Thymus (tissue), 11 donors: ENCODE measurements around the gene AFTPH. TPM values are rescaled to one million over a fixed set of nuclear protein-coding genes. Genes with fewer than 3 reads are reported as not detected.

Source experiments
- DNase-seq, 9 donors: peaks; one replicate each; pipeline ENCODE4 v3.0.0-alpha.2; 2013; ENCODE audit warnings: low spot score in 9 of 9, low read depth in 6 of 9, missing footprints in 1 of 9
- H3K27ac ChIP-seq, 2 donors: one replicate each; pipeline ENCODE4 v1.5.1; 2013; ENCODE audit warnings: control low read depth in 1 of 2, low read depth in 1 of 2, low read length in 1 of 2, mild to moderate bottlenecking in 1 of 2, moderate library complexity in 1 of 2
- H3K27me3 ChIP-seq, 2 donors: one replicate each; pipeline ENCODE4 v1.5.1; 2013; ENCODE audit warnings: low read length in 1 of 2; ENCODE audit not compliant: control insufficient read depth in 2 of 2, insufficient read depth in 1 of 2
- H3K36me3 ChIP-seq, 2 donors: one replicate each; pipeline ENCODE4 v1.5.1; 2013; ENCODE audit warnings: low read length in 1 of 2, mild to moderate bottlenecking in 1 of 2, moderate library complexity in 1 of 2; ENCODE audit not compliant: control insufficient read depth in 2 of 2, insufficient read depth in 2 of 2
- H3K4me1 ChIP-seq, 2 donors: one replicate each; pipeline ENCODE4 v1.5.1; 2013; ENCODE audit warnings: low read length in 2 of 2; ENCODE audit not compliant: control insufficient read depth in 2 of 2, insufficient read depth in 2 of 2
- H3K4me3 ChIP-seq, 2 donors: one replicate each; pipeline ENCODE4 v1.5.1; 2013; ENCODE audit warnings: low read length in 2 of 2, control low read depth in 1 of 2, mild to moderate bottlenecking in 1 of 2
- H3K9me3 ChIP-seq, 2 donors: one replicate each; pipeline ENCODE4 v1.5.1; 2013; ENCODE audit warnings: low read length in 1 of 2, mild to moderate bottlenecking in 1 of 2; ENCODE audit not compliant: control insufficient read depth in 2 of 2, insufficient read depth in 1 of 2
- WGBS: extraction: QIAGEN DNeasy Blood & Tissue Kit; methylation state at CpG from one replicate; pipeline ENCODE4 v1.1.7; 2013; 5-methylcytosine and 5-hydroxymethylcytosine counted together
- polyA plus RNA-seq: library from polyadenylated mRNA; stranded (reverse); fragments of 200-250 nt; gene quantifications from one replicate; pipeline ENCODE4 v1.2.3, GENCODE V29; 2013
- total RNA-seq: library from RNA; stranded (reverse); fragments of 120-200 nt; gene quantifications from one replicate; pipeline ENCODE4 v1.2.4, GENCODE V29; 2013
- donor health status: healthy.

Gene AFTPH
- total and polyA plus RNA-seq, 2 donors: 43.2 to 76.0 TPM

DNA sequence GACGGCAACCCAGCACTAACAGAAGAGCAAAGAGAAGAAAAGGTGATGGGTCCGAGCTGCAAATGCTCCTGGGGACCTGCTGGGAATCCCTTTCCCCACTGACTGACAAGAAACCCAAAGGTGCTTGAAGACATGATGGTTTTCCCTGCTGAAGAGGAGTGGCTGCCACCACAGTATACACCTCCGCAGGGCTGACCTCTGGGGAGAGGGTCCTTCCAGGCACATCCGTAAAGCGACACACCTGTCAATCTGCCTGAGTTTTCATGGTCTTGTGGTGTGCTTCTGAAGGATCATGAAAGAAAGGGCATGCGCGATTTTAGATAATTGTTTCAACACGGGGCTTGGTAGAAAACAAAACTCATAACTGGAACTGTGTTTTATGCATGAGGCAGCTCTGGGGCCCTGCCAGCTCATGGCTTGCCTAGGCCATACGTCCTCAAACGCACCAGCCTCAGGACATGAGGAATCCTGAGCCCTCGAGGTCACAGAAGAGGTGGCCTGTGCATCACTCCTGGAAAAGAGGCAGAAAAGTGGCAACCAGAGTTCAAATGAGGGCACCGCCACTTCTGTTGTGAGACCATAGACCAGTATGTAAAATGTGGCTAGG, 77.8 kb downstream of the AFTPH start:
- H3K27me3 ChIP-seq: no peaks in the 10 kb centered on the region
- no peaks in the 10 kb centered on the region for H3K36me3 ChIP-seq
- no peak overlapping the region for H3K4me3 ChIP-seq
- H3K4me1 ChIP-seq: peaks cover 0 to 28% of the 10 kb centered on the region in 2 donors
- no peak overlapping the region for H3K27ac ChIP-seq
- WGBS: 95% methylated on average over 12 of the region's 12 CpGs
- H3K9me3 ChIP-seq: no peaks in the 10 kb centered on the region
- DNase-seq: no peak

DNA sequence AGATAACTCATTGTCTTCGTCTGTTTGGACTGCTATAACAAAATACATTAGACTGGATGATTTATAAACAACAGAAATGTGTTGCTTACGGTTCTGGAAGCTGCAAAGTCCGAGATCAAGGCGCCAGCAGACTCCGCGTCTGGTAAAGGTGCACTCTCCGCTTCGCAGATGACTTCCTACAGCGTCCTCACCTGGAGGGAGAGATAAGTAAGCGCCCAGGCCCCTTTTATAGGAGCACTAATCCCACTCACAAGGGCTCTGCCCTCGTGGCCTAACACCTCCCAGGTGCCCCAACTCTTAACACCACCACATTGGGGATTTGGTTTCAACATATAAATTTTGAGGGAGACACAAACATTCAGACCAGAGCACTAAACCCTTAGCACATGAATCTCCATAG, 78.3 kb downstream of the AFTPH start:
- H3K27me3 ChIP-seq: no peaks in the 10 kb centered on the region
- H3K4me3 ChIP-seq: no peak overlapping the region
- H3K4me1 ChIP-seq: peaks cover 4 to 33% of the 10 kb centered on the region in 2 donors
- no peaks in the 10 kb centered on the region for H3K36me3 ChIP-seq
- WGBS: 97% methylated on average over 11 of the region's 11 CpGs
- DNase-seq: no peak
- H3K9me3 ChIP-seq: no peaks in the 10 kb centered on the region
- H3K27ac ChIP-seq: no peak overlapping the region

DNA sequence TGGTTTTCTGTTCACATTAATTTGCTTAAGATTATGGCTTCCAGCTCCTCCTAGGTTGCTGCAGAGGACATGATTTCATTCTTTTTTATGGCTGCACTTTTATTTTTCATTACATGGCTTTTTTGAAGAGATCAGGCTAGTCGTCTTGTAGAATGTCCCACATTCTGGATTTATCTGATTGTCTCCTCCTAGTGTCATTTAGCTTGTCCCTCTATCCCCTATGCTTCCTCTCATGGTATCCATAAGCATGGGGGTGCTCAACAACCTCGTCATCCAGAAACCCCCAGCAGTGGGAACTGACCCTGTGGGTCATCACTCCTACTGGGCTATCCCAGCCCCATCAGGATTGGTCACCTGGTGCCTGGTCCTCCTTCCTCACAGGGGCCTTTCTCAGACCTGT, 80.0 kb downstream of the AFTPH start:
- DNase-seq: no peak
- 98% methylated on average over 2 of the region's 2 CpGs for WGBS
- Histone ChIP-seq H3K27ac (no peak overlapping the region), H3K4me1 (peaks cover 10 to 48% of the 10 kb centered on the region in 2 donors), H3K9me3 (no peaks in the 10 kb centered on the region), H3K27me3 (no peaks in the 10 kb centered on the region), H3K36me3 (no peaks in the 10 kb centered on the region), H3K4me3 (no peak overlapping the region)

DNA sequence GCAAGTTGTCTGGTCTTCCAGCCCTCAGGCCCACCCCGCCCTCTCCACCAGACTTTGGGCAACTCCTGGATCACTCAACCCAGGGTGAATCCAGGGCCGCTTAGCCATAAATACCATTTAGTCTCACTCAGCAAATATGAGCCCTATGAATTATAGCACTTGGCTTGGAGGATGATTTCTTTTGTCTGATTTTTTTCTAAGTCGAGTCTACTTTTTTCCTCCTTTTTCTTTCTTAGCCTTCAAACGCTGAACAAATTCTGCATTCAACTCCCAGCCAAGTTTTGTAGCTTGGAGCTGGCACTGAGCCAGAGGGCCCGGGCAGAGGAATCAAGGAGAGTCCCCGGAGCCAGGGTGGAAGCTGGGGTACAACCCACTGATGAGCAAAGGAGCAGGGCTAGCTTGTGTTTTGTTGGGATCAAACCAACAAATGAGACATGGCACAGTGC, 80.9 kb downstream of the AFTPH start:
- Histone ChIP-seq H3K4me3 (no peak overlapping the region), H3K27ac (no peak overlapping the region), H3K36me3 (no peaks in the 10 kb centered on the region), H3K9me3 (no peaks in the 10 kb centered on the region), H3K4me1 (peaks cover 10 to 50% of the 10 kb centered on the region in 2 donors), H3K27me3 (peaks cover 0 to 4% of the 10 kb centered on the region in 2 donors)
- no peak for DNase-seq
- WGBS: 95% methylated on average over 6 of the region's 6 CpGs

DNA sequence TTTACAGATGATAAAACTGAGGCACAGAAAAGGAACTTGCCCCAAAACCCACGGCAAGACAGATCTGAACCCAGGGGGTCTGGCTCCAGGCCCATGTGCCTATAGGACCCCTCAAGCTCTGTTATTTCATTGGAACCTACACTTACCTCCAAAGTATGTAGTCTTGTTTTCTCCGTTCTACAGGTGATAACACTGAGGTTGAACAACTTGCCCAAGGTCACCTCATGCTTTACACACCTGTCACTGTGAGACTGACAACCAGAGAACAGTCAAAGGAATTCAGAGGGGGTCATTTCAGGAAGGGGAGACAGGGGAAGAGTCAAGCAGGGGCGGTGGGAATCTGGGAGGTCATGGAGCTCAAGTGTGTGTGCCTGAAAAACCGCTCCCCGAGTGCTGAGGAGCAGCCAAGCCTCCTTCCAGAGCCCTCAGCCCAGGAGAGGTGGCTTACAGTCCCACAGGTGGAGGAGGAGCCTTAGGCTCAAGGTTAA, 81.9 kb downstream of the AFTPH start:
- H3K9me3 ChIP-seq: no peaks in the 10 kb centered on the region
- H3K36me3 ChIP-seq: no peaks in the 10 kb centered on the region
- peak overlapping the region in 1 of 2 donors; percentile 33 for H3K27ac ChIP-seq
- H3K4me1 ChIP-seq: peaks cover 10 to 48% of the 10 kb centered on the region in 2 donors
- peaks cover 0 to 4% of the 10 kb centered on the region in 2 donors for H3K27me3 ChIP-seq
- H3K4me3 ChIP-seq: no peak overlapping the region
- DNase-seq: no peak
- WGBS: 97% methylated on average over 5 of the region's 5 CpGs

DNA sequence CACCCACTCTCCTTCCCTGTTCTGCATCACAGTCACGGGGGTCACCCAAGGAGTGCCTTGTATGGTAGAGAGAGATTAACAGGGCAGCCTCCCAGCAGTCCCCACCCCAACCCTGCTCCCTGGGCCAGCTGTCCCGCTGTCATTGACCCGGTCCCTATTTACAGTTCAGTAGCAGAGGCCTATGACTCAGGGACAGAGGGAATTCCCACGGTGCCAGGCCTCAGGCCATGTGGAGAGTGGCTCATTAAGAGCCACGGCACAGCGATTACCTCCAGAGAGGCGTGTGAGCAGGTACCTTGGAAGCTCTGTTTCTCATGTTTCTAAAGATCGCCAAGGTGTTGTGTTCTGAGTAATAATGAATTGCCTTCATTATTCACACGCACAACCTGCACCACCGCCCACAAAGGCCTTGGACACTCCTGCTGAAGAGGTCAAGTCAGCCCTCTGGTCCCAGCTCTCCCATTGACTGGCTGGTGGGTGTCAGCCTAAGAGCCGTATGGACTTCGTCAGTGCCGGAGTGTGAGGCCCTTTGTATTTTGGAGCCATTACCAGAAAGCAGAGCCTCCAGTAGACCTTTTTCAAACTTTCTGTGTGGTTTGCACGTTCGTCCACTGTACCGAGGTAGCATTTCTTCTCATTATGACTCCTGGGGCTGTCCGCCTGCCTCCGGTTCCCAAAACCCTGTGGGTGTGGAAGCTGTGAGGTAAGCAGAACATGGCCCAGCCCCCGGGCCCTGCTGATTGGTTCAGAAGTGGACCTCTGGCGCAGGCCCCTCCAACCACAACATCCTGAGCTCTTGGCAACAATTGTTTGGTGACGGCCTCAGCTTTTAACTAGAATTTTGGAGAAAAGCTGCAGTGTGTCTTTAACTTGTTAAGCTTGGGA, 82.6 kb downstream of the AFTPH start:
- H3K4me1 ChIP-seq: peaks cover 10 to 45% of the 10 kb centered on the region in 2 donors
- H3K27me3 ChIP-seq: peaks cover 0 to 4% of the 10 kb centered on the region in 2 donors
- no peak overlapping the region for H3K4me3 ChIP-seq
- DNase-seq: peak in 8 of 9 donors; percentile 62 to 94 (median 80)
- 55% methylated on average over 21 of the region's 21 CpGs for WGBS
- H3K36me3 ChIP-seq: no peaks in the 10 kb centered on the region
- peak overlapping the region; percentile 19 to 60 for H3K27ac ChIP-seq
- no peaks in the 10 kb centered on the region for H3K9me3 ChIP-seq

DNA sequence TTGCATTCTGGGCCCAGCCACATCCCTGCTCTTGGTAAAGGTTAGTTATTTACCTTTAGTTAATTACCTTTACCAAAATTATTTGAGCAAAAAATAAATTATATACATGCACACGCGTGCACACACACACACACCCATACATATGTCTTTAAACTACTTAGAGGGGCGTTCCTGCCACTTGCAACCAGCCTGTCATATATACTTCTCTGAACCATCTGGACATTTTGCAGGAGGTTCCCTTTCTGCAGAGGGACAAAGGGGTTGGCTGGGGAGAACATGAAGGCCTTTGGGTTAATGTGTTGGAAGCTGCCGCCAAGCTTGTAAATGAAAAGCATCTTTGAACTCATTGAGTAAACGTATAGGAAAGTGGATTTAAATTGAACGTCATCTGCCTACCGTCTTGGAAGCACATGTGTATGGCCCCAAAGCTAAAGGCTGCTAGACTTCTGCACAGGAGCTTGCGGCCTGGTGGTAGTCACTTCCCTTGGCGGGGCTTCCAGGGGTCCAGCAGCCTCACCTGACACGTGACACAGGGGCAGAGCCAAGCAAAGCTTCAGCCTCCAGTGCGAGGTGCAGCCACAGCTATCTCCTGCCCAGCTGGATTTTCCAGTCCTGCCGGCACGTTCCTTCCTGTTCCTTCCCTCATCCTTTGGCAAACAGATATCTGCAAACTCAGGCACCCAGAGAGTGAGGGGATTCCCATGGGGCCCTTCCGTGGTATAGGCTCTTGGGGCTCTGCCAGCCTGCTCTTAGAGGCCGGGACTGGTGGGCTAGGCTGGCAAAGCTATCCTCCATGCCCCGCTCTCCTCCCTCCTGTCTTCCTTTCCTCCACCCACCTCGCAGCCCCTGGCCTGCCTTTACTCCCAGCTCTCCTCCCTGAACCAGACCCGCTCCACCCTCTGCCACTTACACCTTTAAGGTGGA, 83.5 kb downstream of the AFTPH start:
- Histone ChIP-seq H3K9me3 (no peaks in the 10 kb centered on the region), H3K36me3 (no peaks in the 10 kb centered on the region), H3K4me3 (no peak overlapping the region), H3K27me3 (peaks cover 0 to 4% of the 10 kb centered on the region in 2 donors), H3K27ac (peak overlapping the region in 1 of 2 donors; percentile 60), H3K4me1 (peaks cover 10 to 40% of the 10 kb centered on the region in 2 donors)
- DNase-seq: peak in 1 of 9 donors; percentile 31
- 89% methylated on average over 18 of the region's 18 CpGs for WGBS

DNA sequence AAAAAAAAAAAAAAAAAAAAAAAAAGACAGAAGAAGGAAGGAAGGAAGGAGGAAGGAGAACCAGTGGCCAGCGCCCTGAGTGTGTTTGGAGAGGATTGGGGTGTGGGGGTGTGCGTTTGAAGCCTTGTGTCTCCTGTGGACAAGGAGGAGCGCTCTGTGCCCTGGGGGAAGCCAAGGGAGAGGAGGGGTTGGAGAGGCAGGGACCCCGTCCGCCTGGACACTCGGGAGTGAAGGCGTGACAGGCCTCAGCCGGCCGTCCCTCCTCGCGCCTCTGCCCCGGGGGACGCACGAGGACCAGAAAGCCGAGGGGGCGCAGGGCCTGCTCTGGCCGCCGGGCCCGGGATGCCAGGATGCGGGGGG, 84.7 kb downstream of the AFTPH start:
- H3K4me1 ChIP-seq: peaks cover 10 to 40% of the 10 kb centered on the region in 2 donors

More for the DNA sequence above, 84.7 kb downstream of the AFTPH start:
- no peaks in the 10 kb centered on the region for H3K36me3 ChIP-seq
- 19% methylated on average over 20 of the region's 20 CpGs for WGBS
- H3K27me3 ChIP-seq: peaks cover 0 to 4% of the 10 kb centered on the region in 2 donors
- H3K27ac ChIP-seq: peak overlapping the region in 1 of 2 donors; percentile 46
- H3K9me3 ChIP-seq: no peaks in the 10 kb centered on the region
- peak in 1 of 9 donors; percentile 26 for DNase-seq
- H3K4me3 ChIP-seq: peak overlapping the region; percentile 47 to 69
